KBM-7 (cell line): ENCODE measurements around the gene DAAM1.
A peak's percentile ranks its signal among the peaks of the same experiment; 100 is the strongest.

Experiments used
- DNase-seq: peaks from one replicate; pipeline ENCODE4 v3.0.0-alpha.2; 2015
- in situ Hi-C: fragments of 300-500 bp; cut with MboI; formaldehyde crosslinking; loops from 2 replicates; pipeline ENCODE4 v1.14.3; 2020; ENCODE audit warnings: low sequenced_read_pairs, low pct_unique_long_range_greater_than_20kb, mixed read lengths

Gene DAAM1

GRCh38 chr14:59188461-59189090 lies at the start of gene DAAM1:
DAAM1 (plus strand) TSS chr14:59188667; CDS start chr14:59263478, 74,811 bp downstream.
- in situ Hi-C loops = no loop called here
- DNase-seq = peak; percentile 96

- no peak for DNase-seq
Observed at GRCh38 chr14:59139324-59139723, 49.1 kb upstream of the DAAM1 start.

GRCh38 chr14:59140106-59140843 lies 48.2 kb upstream of the DAAM1 start:
- in situ Hi-C loops = loop anchor here (25.0 kb wide), 1 partner anchor 297 kb away; no protein-coding TSS in a partner anchor
- DNase-seq = no peak

More at GRCh38 chr14:59139324-59139723, 49.1 kb upstream of the DAAM1 start:
- in situ Hi-C loops = loop anchor here (25.0 kb wide), 1 partner anchor 298 kb away; no protein-coding TSS in a partner anchor

DNA sequence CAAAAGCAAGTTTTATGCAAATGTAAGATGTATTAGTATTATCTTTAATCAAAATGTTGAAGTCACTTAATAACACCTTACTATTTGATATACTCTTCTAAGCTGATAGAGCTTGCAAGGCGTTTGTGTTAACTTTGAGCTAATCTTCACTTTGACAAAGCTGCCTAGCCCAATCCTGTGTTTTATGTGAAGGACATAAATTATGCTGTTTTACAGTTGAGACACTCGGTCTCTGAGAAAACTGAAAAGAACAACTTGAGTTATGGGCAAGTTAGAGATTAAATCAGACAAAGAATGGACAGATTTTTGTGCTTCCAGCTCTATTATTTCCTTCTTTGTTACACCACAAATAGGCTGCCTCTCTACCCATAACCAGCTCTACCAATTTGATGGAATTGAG lies 42.0 kb upstream of the DAAM1 start:
- DNase-seq = no peak
- in situ Hi-C loops = loop anchor here (25.0 kb wide), 1 partner anchor 291 kb away; no protein-coding TSS in a partner anchor

- in situ Hi-C loops = loop anchor here (25.0 kb wide), 1 partner anchor 290 kb away; no protein-coding TSS in a partner anchor
- no peak for DNase-seq
Observed at GRCh38 chr14:59147007-59147406, 41.5 kb upstream of the DAAM1 start.

GRCh38 chr14:59148334-59148900 lies 40.0 kb upstream of the DAAM1 start:
- in situ Hi-C loops = loop anchor here (25.0 kb wide), 1 partner anchor 289 kb away; no protein-coding TSS in a partner anchor
- no peak for DNase-seq

DNA sequence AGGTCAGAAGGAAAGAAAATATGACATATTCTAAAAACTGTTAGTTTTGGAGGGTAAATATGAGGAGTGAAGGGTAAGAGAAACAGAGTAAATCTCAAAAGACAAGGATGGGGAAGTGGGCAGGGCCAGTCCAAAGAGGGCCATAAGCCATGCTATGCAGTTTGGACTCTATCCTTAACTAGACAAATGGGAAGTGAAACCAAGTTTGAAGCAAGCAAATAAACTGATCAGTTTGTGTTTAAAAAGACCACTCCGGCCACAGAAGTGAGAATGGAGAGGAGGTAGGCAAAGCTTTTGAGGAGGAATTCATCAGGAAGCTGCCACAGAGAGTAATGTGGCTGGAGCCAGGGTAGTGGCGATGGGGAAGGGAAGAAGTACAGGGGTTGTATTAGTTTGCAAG lies 37.5 kb upstream of the DAAM1 start:
- in situ Hi-C loops = no loop called here
- DNase-seq = no peak

GRCh38 chr14:59154373-59154772 lies 34.1 kb upstream of the DAAM1 start:
- in situ Hi-C loops = no loop called here
- DNase-seq = no peak

DNA sequence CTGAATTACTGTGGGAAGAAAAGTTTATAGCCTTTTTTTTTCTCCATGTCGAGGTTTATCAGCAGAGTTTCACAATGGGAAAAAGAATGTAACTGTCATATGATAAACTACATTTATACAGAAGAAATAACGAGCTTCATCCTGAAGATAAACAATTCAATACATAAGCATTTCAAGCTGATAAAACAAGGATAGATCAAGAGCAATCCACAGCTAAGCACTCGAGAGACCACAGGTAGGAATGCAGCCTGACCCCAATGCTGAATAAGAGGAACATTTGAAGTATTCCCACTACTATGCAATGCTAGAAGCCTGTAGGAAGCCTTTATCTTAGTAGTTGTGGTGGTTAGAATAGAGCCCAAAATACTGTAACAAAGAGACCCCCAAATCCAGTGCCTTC lies 32.6 kb upstream of the DAAM1 start:
- no peak for DNase-seq
- in situ Hi-C loops = no loop called here

- DNase-seq = no peak
- in situ Hi-C loops = no loop called here
Observed at GRCh38 chr14:59159169-59159568, 29.3 kb upstream of the DAAM1 start.

DNA sequence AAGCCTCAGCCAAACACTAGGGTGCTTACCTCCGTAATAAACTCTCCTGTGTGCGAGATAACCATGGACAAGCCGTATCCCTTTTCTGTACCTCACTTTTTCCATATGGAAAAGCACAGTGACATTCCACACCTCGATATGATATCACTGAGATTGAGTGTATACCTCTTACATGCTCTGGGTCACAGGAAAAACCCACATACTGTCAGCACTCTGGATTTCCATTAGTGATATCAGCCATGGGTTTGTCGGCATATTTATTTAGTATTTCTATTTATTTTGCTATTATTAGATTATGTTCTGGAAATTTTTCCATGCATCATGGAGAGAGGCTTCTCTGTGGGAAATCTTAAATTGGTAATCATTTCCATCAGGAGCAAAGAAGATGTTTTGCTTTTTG lies 28.0 kb upstream of the DAAM1 start:
- DNase-seq = no peak
- in situ Hi-C loops = no loop called here

- in situ Hi-C loops = no loop called here
- DNase-seq = no peak
Observed at GRCh38 chr14:59161561-59162175, 26.8 kb upstream of the DAAM1 start.

- DNase-seq = no peak
- in situ Hi-C loops = no loop called here
Observed at GRCh38 chr14:59166258-59166657, 22.2 kb upstream of the DAAM1 start.

- DNase-seq = no peak
- in situ Hi-C loops = no loop called here
Observed at GRCh38 chr14:59175404-59175803, 13.1 kb upstream of the DAAM1 start.

GRCh38 chr14:59176765-59177164 lies 11.7 kb upstream of the DAAM1 start:
- in situ Hi-C loops = no loop called here
- no peak for DNase-seq

DNA sequence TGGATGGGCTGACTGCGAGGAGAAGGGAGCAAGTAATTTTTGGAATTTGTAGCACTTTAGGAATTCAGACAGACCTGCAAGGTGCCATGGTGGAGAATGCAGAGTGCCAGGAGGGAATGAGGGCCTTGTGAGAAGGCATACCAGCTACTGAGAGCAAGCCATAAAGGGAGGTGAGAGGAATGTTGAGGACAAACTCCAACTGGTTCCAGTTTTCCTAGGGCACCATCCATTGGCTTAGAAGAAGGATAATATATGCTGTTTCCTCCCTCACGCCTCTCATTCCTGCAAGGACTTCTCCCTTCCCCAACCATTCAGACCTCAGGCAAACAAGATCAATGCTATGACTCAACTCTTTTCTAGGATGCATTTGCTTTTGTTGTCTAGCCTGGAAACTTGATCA lies 11.2 kb upstream of the DAAM1 start:
- in situ Hi-C loops = no loop called here
- no peak for DNase-seq

DNA sequence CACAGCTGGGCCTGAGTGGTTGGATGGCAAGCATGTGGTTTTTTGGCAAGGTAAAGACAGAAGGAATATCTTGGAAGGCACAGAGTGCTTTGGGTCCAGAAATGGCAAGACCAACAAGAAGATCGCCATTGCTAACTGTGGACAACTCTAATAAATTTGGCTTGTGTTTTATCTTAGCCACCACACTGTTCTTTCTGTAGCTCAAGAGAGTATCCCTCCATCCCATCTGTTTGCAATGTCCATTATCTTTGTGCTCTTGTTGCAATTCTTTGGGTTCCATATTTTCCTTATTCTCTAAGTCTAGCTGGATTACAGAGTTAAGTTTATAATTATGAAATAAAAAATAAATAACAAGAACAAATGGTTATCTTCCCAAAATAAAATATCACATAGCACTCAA lies 6.7 kb upstream of the DAAM1 start:
- DNase-seq = no peak
- in situ Hi-C loops = no loop called here

- no peak for DNase-seq
- in situ Hi-C loops = no loop called here
Observed at GRCh38 chr14:59182641-59183040, 5.8 kb upstream of the DAAM1 start.

DNA sequence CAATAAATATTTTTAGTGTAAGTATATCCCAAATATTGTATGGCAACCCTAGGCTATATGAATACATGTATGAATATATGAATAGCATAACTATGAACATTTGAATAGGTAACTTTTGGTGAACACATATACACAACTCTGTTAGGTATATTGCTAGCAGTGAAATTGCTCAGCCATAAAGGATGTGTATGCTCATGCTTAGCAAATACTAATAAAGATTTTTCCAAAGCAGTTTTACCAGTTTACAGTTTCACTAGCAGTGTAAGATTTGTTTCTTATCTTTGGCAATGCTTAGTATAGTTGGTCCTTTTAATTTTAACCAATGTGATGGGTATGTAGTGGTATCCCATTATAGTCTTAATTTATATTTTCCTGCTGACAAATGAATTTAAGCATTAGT lies 5.3 kb upstream of the DAAM1 start:
- in situ Hi-C loops = no loop called here
- no peak for DNase-seq

DNA sequence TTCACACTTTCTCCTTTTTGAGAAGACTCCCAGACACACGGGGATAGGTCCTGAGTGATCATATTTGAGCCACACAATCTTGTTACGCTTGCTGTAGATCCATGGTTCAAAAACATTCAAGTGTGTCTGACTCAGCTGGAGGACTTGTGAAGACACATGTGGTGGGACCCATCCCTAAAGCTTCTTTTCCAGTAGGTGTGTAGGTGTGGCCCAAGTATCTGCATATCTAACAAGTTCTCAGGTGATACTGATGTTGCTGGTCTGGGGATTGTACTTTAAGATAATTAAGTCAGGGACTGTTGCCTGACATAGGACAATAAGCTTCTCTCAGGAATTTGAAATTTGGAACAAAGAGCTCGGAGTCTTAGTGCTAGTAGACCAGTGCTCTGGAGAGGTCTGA lies 4.1 kb upstream of the DAAM1 start:
- no peak for DNase-seq

More for the DNA sequence above, 4.1 kb upstream of the DAAM1 start:
- in situ Hi-C loops = no loop called here
